Mammary epithelial cell (primary cell): ENCODE data around the gene FOXD2.

Experiments used
- CTCF ChIP-seq, 2 donors: IDR thresholded peaks in 1 of 2; conservative IDR thresholded peaks in 1 of 2; 2 replicates each; pipeline ENCODE4 v1.5.1; 2011 to 2012; ENCODE audit warnings: inconsistent platforms in 2 of 2, low read length in 2 of 2, mild to moderate bottlenecking in 2 of 2, control low read depth in 1 of 2, low read depth in 1 of 2; ENCODE audit not compliant: insufficient read depth in 1 of 2; ENCODE audit errors: extremely low read depth in 1 of 2
- EZH2 ChIP-seq: IDR thresholded peaks from 2 replicates; pipeline ENCODE4 v1.6.1; 2012; ENCODE audit warnings: low read length, inconsistent platforms, borderline replicate concordance

GRCh38 chr1:47477595-47478080 is 39.8 kb downstream of the FOXD2 start:
- TF ChIP-seq CTCF (conservative IDR thresholded peaks at IDR 0.05 in 1 of 2, IDR thresholded peaks at IDR 0.05 in 1 of 2; ENCODE audit: extremely low read depth in 1 of 2, insufficient read depth in 1 of 2, low read depth in 1 of 2, low read length in 2 of 2) (no peak), EZH2 (no peak)
